Measurements from ENCODE around the gene DKK3.
A peak's percentile ranks its signal among the peaks of the same experiment; 100 is the strongest.

The DKK3 gene

DNA sequence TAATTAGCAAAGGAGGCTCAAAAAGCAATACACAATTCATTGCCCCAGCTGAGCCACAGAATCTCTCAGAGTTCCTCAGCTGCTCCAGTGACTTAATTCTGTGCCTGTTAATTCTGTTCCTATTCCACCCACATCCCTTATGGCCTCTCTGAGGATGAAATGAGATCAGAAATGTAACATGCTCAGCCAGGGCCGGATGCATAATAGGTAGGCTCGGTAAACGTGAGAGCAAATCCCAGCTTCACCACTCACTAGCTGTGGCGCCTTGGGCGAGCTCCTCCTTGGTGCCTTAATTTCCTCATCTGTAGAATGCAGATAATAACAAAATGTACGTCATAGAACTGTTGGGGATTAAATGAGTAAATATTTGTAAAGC, 42.8 kb upstream of the DKK3 start:
- in situ Hi-C loops (cut with HindIII; ENCODE audit: low sequenced_read_pairs): no loop called here
- no peak overlapping the region for H3K4me3 ChIP-seq (ENCODE audit: low read depth, low read length)
- DNase-seq (ENCODE audit: low read depth): no peak
- TF ChIP-seq CTCF (IDR thresholded peaks at IDR 0.05; ENCODE audit: low read depth, low read length, missing control alignments): no peak

DNA sequence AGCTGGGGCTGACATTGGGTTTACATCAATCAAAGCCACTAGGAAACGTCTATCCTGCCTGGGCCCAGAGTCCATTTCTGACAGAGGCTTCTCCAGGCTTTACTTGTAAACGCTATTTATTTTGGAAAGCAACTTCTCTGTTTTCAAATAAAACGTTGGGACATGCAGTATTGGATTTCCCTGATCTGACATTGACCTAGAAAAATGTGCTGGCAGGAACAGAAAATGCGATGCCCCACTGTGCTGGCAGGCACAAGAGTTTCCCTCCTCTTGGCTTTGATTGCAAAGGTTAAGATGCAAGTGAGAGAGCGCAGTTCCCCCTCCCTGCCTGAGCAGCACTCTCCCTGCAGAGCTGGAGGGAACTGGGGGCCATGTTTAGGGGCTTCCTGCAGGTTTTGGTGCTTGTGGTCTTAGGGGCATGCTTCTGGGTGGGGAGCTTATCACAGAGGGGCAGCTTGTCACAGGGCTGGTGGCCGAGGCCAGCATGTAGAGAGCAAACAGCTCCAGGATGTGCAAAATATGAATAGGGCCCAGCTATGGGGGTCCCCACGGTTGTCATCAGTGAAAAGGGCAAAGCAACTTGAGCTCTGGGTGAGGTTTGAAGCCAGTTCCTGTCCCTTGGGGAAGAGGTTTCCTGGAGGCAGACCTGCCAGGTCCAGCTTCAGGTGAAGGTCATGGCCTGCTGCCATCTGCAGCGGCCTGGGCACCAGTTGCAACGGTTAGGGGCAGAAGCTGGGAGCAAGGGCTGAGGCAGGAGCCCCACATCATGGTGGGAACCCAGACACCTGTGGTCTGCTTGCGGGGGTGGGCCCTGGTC, 42.3 kb upstream of the DKK3 start:
- H3K4me3 ChIP-seq (ENCODE audit: low read depth, low read length): no peak overlapping the region
- in situ Hi-C loops (cut with HindIII; ENCODE audit: low sequenced_read_pairs): no loop called here
- no peak for TF ChIP-seq CTCF (IDR thresholded peaks at IDR 0.05; ENCODE audit: low read depth, low read length, missing control alignments)
- peak; percentile 48 for DNase-seq (ENCODE audit: low read depth)

- in situ Hi-C loops (cut with HindIII; ENCODE audit: low sequenced_read_pairs): no loop called here
- no peak for DNase-seq (ENCODE audit: low read depth)
- no peak overlapping the region for H3K4me3 ChIP-seq (ENCODE audit: low read depth, low read length)
- no peak for TF ChIP-seq CTCF (IDR thresholded peaks at IDR 0.05; ENCODE audit: low read depth, low read length, missing control alignments)
Observed at GRCh38 chr11:12048936-12049790, 40.7 kb upstream of the DKK3 start.

DNA sequence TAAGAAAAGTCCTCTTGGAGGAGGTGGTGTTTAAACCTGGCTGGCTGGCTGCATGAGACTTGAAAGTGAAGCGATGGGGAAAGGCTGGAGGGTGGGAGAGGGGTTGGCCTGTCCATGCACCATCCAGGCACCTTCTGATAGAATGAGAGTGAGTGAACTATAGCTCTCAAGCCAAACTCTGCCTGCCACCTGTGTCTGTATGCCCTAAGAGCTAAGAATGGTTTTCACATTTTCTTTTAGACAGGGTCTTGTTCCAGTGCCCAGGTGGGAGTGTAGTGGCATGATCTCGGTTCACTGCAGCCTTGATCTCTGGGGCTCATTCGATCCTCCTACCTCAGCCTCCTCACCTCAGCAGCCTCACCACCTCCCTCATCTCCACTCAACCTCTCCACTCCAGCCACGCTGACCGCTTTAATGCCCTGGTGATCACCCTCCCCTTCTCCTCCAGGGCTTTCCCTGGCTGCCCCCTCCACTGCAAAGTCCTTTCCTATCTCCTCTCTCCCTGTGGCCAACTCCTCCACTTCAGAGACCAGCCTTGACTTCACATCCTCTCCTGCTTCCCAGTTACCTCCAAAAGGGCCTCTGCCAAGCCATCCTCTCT, 38.3 kb upstream of the DKK3 start:
- H3K4me3 ChIP-seq (ENCODE audit: low read depth, low read length): no peak overlapping the region
- in situ Hi-C loops (cut with HindIII; ENCODE audit: low sequenced_read_pairs): no loop called here
- no peak for TF ChIP-seq CTCF (IDR thresholded peaks at IDR 0.05; ENCODE audit: low read depth, low read length, missing control alignments)
- DNase-seq (ENCODE audit: low read depth): no peak

DNA sequence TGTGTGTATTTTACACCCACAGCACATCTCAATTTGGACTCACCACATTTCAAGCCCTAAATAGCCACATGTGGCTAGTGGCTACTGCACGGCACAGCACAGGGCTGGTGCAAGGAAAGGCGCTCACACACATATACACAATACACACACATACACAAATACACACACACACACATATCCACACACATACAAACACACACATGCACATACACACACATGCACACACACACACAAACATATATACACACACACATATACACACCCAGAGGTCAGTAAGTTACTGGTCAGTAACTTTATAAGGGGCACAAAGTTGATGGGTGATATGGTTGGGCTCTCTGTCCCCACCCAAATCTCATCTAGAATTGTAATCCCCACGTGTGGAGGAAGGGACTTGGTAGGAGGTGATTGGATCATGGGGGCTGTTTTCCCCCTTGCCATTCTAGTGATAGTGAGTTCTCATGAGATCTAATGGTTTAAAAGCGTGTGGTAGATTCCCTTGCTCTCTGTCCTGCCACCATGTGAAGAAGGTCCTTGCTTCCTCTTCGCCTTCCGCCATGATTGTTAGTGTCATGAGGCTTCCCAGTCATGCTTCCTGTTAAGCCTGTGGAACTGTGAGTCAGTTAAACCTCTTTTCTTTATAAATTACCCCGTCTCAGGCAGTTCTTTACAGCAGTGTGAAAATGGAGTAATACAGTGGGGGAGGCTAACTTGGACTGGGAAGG, 37.6 kb upstream of the DKK3 start:
- no peak overlapping the region for H3K4me3 ChIP-seq (ENCODE audit: low read depth, low read length)
- no peak for TF ChIP-seq CTCF (IDR thresholded peaks at IDR 0.05; ENCODE audit: low read depth, low read length, missing control alignments)
- DNase-seq (ENCODE audit: low read depth): no peak
- in situ Hi-C loops (cut with HindIII; ENCODE audit: low sequenced_read_pairs): no loop called here

GRCh38 chr11:12044799-12045198, 36.4 kb upstream of the DKK3 start:
- DNase-seq (ENCODE audit: low read depth): no peak
- in situ Hi-C loops (cut with HindIII; ENCODE audit: low sequenced_read_pairs): no loop called here
- no peak overlapping the region for H3K4me3 ChIP-seq (ENCODE audit: low read depth, low read length)
- no peak for TF ChIP-seq CTCF (IDR thresholded peaks at IDR 0.05; ENCODE audit: low read depth, low read length, missing control alignments)

Measured in astrocyte of the cerebellum (primary cell).